Effector memory CD8-positive, alpha-beta T cell (primary cell): ENCODE data around the gene GRM8.

Experiments
- ATAC-seq: fragments of 150-1000 bp; cut with Tn5 transposase; replicated peaks from 2 replicates; pipeline ENCODE4 v1.10.0; 2021; ENCODE audit warnings: mild to moderate bottlenecking, moderate library complexity
- DNase-seq, 3 experiments: peaks; one replicate each; pipeline ENCODE4 v3.0.0; 2021
- H3K27ac Mint-ChIP-seq, 2 donors: one replicate each; pipeline ENCODE4 v1.8.0; 2022; ENCODE audit warnings: mild to moderate bottlenecking in 2 of 2, mixed read lengths in 2 of 2, moderate library complexity in 2 of 2
- H3K27me3 Mint-ChIP-seq, 2 donors: one replicate each; pipeline ENCODE4 v1.8.0; 2022; ENCODE audit warnings: mixed read lengths in 2 of 2
- H3K36me3 Mint-ChIP-seq: one replicate; pipeline ENCODE4 v1.8.0; 2022; ENCODE audit warnings: mild to moderate bottlenecking, moderate library complexity, mixed read lengths; ENCODE audit not compliant: insufficient read depth
- H3K4me1 Mint-ChIP-seq, 2 donors: one replicate each; pipeline ENCODE4 v1.8.0; 2022; ENCODE audit warnings: low read depth in 2 of 2, mixed read lengths in 2 of 2
- H3K4me3 Mint-ChIP-seq, 2 donors: one replicate each; pipeline ENCODE4 v1.8.0; 2022; ENCODE audit warnings: mild to moderate bottlenecking in 2 of 2, mixed read lengths in 2 of 2, moderate library complexity in 2 of 2
- H3K9me3 Mint-ChIP-seq, 2 donors: one replicate each; pipeline ENCODE4 v1.8.0; 2022; ENCODE audit warnings: mixed read lengths in 2 of 2

The GRM8 gene

DNA sequence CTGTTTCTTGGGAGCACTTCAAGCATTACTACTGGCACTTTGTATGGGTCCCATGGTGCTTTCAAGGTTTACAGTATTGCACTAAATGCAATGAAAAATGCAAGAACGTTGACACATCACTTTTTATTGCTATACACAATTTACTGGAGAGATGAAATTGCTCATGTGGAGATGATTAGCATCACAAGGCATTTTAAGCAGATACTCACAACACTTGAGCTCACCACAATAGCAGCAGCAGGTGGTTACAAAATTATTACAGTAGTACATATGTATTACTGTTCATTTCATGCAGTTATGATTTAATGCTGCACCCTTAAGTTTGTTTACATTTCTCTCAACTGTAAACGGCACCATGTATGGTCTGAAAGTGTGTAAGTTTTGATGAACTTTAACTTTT, 537.7 kb downstream of the GRM8 start:
- Mint-ChIP-seq H3K36me3 (no peaks in the 10 kb centered on the region), H3K4me1 (no peaks in the 10 kb centered on the region), H3K4me3 (no peak overlapping the region), H3K9me3 (peaks cover 0 to 2% of the 10 kb centered on the region in 2 donors), H3K27me3 (no peaks in the 10 kb centered on the region), H3K27ac (no peak overlapping the region)
- no peak for DNase-seq
- ATAC-seq, result no peak

GRCh38 chr7:126702242-126703016, 550.3 kb downstream of the GRM8 start:
- Mint-ChIP-seq H3K36me3 (no peaks in the 10 kb centered on the region), H3K4me3 (no peak overlapping the region), H3K4me1 (peaks cover 1 to 8% of the 10 kb centered on the region in 2 donors), H3K27me3 (no peaks in the 10 kb centered on the region), H3K9me3 (peaks cover 0 to 5% of the 10 kb centered on the region in 2 donors), H3K27ac (no peak overlapping the region)
- DNase-seq (no peak), ATAC-seq (no peak)

DNA sequence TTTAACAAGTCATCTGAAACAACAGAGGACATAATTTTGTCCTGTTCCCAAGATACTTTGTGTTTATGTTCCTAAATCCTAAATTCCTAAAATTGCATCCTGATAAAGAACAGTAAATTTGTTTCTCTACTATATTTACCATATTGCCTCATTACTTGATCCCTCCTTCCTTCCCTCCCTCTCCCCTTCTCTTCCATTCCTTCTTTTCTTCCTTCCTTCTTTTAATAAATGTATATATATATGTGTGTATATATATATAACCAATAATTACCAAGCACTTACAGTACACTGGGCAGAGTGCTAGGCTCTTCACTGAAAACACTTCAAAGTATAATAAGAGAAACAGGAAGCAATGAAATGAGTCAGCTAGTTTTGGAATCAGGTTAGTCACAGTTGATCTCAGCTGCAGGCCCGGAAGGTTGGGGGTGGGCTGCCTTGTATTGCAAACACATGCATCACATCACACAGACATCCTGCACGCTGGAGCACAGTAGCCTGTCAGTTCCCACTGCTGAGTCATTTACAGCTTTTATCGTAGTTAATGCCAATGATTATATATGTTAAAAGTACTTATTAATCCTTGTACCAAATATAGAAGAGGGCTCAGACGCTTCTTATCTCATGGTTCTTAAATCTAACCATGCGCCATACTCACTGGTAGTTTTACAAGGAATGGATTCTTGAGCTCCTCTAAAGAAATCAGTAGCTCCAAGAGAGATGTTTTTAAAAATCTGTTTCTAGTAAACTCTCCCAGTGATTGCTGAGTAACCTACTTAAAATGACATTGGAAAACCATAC, 551.7 kb downstream of the GRM8 start:
- H3K27ac Mint-ChIP-seq, result peak overlapping the region in 1 of 2 donors; percentile 53
- H3K27me3 Mint-ChIP-seq, result no peaks in the 10 kb centered on the region
- ATAC-seq (peak; percentile 94), DNase-seq (peak; percentile 10 to 44 (median 10))
- H3K9me3 Mint-ChIP-seq, result peaks cover 0 to 5% of the 10 kb centered on the region in 2 donors
- H3K4me3 Mint-ChIP-seq, result no peak overlapping the region
- H3K36me3 Mint-ChIP-seq, result no peaks in the 10 kb centered on the region
- peaks cover 1 to 8% of the 10 kb centered on the region in 2 donors for H3K4me1 Mint-ChIP-seq

DNA sequence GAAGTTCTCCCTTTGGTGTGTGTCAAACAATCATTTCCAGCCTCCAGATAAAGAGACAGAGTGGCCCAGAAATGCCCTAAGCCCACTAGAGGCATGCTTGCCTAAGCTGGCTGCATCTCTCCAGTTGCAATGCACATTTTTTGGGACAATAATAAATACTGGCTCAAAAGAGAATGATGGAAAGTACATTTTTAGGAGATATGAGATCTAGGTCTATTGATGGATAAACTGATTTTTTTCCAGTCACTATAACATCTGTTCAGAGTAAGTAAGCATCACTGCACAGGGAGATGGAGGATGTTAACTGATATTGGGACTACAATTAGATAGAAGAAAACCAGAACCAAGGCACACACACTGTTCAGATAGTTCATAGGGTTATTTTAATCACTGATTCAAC, 553.0 kb downstream of the GRM8 start:
- no peaks in the 10 kb centered on the region for H3K27me3 Mint-ChIP-seq
- no peak for DNase-seq
- peaks cover 1 to 8% of the 10 kb centered on the region in 2 donors for H3K4me1 Mint-ChIP-seq
- no peak for ATAC-seq
- H3K9me3 Mint-ChIP-seq, result peaks cover 0 to 14% of the 10 kb centered on the region in 2 donors
- no peak overlapping the region for H3K4me3 Mint-ChIP-seq
- no peaks in the 10 kb centered on the region for H3K36me3 Mint-ChIP-seq
- no peak overlapping the region for H3K27ac Mint-ChIP-seq

- Mint-ChIP-seq H3K4me1 (peaks cover 1 to 8% of the 10 kb centered on the region in 2 donors), H3K4me3 (no peak overlapping the region), H3K27ac (no peak overlapping the region), H3K27me3 (no peaks in the 10 kb centered on the region), H3K36me3 (no peaks in the 10 kb centered on the region), H3K9me3 (peaks cover 0 to 12% of the 10 kb centered on the region in 2 donors)
- ATAC-seq (no peak), DNase-seq (no peak)
Measured at GRCh38 chr7:126698909-126699308, 553.8 kb downstream of the GRM8 start.

GRCh38 chr7:126698446-126698845, 554.3 kb downstream of the GRM8 start:
- Mint-ChIP-seq H3K9me3 (peaks cover 0 to 10% of the 10 kb centered on the region in 2 donors), H3K27ac (no peak overlapping the region), H3K4me3 (no peak overlapping the region), H3K27me3 (no peaks in the 10 kb centered on the region), H3K36me3 (no peaks in the 10 kb centered on the region), H3K4me1 (peaks cover 1 to 8% of the 10 kb centered on the region in 2 donors)
- ATAC-seq, result no peak
- DNase-seq, result no peak

GRCh38 chr7:126696256-126697038, 556.3 kb downstream of the GRM8 start:
- Mint-ChIP-seq H3K4me1 (peaks cover 1 to 5% of the 10 kb centered on the region in 2 donors), H3K36me3 (no peaks in the 10 kb centered on the region), H3K9me3 (peaks cover 0 to 10% of the 10 kb centered on the region in 2 donors), H3K4me3 (no peak overlapping the region), H3K27me3 (no peaks in the 10 kb centered on the region), H3K27ac (no peak overlapping the region)
- ATAC-seq (no peak), DNase-seq (no peak)

DNA sequence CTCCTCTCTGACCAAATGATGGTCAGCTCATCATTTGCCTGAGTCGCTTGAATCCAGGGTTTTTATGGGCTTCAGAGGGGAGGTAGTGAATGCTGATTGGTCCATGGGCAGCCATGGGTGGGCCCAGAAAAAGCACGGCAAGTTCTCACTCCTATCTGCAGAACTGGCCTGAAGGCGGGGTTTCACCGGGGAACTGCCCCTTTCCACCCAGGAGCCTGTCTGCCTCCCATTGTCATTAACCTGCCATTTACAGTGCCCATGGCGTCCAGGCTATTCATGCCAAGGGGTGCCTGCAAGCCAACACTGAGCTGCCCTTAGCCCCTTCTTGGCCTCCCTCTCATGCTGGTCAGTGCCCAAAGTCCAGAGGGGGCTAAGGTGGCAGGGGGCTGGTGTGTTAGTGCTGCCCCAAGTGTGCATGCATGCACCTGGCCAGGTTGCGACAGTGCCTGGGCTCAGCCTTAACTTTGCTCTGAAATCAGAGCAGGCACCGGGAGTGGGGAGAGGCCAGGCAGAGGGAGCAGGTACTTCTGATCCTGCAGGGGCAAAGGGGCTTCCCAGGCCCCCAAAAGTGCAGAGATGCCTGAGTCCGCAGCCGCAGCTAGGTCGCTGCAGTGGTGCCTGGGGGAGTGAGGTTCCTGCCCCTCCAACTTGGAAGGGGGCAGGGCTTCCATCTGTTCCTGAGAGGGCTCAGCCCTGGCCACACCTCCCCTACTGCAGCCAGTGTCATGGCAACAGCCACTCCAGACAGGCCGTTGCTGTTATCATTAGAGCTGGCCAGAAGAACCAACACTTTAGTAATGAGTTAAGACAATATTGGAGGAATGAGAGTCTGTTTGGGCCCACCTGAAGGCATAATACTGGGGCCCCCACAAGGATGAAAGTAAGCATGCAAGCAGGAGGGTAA, 561.6 kb downstream of the GRM8 start:
- Mint-ChIP-seq H3K36me3 (no peaks in the 10 kb centered on the region), H3K4me1 (no peaks in the 10 kb centered on the region), H3K27me3 (no peaks in the 10 kb centered on the region), H3K4me3 (no peak overlapping the region), H3K9me3 (peaks cover 0 to 15% of the 10 kb centered on the region in 2 donors), H3K27ac (no peak overlapping the region)
- DNase-seq (no peak), ATAC-seq (no peak)

GRCh38 chr7:126690104-126690503, 562.6 kb downstream of the GRM8 start:
- Mint-ChIP-seq H3K4me1 (no peaks in the 10 kb centered on the region), H3K27me3 (no peaks in the 10 kb centered on the region), H3K9me3 (peaks cover 0 to 10% of the 10 kb centered on the region in 2 donors), H3K36me3 (no peaks in the 10 kb centered on the region), H3K27ac (no peak overlapping the region), H3K4me3 (no peak overlapping the region)
- ATAC-seq (no peak), DNase-seq (no peak)

DNA sequence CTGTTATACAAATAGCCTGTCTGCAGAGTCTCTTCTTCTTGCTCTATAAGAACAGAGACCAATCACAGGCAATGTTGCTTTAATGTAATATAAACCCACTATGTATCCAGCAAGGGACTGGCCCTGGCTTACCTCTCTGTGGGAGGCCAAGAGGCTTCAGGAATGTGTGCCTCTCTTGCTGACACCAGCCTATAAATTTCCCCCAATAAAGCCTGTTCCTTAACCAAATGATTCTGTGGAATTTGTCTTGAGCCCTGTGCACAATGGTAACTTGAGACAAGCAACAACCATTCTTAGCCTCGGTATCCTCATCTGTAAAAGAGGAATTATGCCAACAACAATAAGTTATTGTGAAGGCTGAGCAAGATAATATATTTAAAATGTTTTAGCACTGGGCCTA, 563.7 kb downstream of the GRM8 start:
- H3K27me3 Mint-ChIP-seq, result no peaks in the 10 kb centered on the region
- no peak overlapping the region for H3K4me3 Mint-ChIP-seq
- peaks cover 0 to 5% of the 10 kb centered on the region in 2 donors for H3K9me3 Mint-ChIP-seq
- no peak for ATAC-seq
- no peak overlapping the region for H3K27ac Mint-ChIP-seq
- no peaks in the 10 kb centered on the region for H3K4me1 Mint-ChIP-seq
- no peaks in the 10 kb centered on the region for H3K36me3 Mint-ChIP-seq
- DNase-seq, result no peak

GRCh38 chr7:126686474-126686873, 566.3 kb downstream of the GRM8 start:
- no peak overlapping the region for H3K27ac Mint-ChIP-seq
- no peak for ATAC-seq
- H3K36me3 Mint-ChIP-seq, result no peaks in the 10 kb centered on the region
- no peaks in the 10 kb centered on the region for H3K4me1 Mint-ChIP-seq
- H3K9me3 Mint-ChIP-seq, result peaks cover 0 to 5% of the 10 kb centered on the region in 2 donors
- no peak overlapping the region for H3K4me3 Mint-ChIP-seq
- H3K27me3 Mint-ChIP-seq, result no peaks in the 10 kb centered on the region
- DNase-seq, result no peak

DNA sequence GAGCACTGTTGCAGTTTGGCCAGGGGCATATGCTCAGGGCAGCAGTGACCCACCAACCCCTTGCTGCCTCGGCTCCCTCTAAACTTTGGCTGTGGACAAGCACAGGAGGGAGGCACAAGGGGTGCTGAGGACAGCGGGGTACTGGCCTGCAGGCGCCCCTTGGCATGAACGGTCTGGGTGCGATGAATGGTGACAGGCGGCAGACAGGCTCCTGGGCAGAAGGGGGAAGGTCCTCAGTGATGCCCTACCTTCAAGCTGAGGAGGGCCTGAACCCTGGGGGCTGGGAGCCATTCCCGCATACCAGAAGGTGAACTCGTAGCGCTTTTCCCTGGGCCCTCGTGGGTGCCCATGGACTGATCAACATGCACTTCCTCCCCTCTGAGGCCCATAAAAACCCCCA, 567.1 kb downstream of the GRM8 start:
- Mint-ChIP-seq H3K27ac (no peak overlapping the region), H3K4me1 (no peaks in the 10 kb centered on the region), H3K27me3 (no peaks in the 10 kb centered on the region), H3K36me3 (no peaks in the 10 kb centered on the region), H3K4me3 (no peak overlapping the region), H3K9me3 (peaks cover 0 to 5% of the 10 kb centered on the region in 2 donors)
- ATAC-seq (no peak), DNase-seq (no peak)
